ENCODE results near the gene IGF1R.
"Not testable (repeated sequence)": the region's sequence is repeated elsewhere in the genome, so short reads cannot be mapped to it uniquely, and the experiment has no call there.

Gene IGF1R

GRCh38 chr15:98953968-98954367 lies 305.6 kb downstream of the IGF1R start:
- no peak for DNase-seq

- peak; percentile 67 for DNase-seq
Measured at GRCh38 chr15:98954411-98954810, 306.1 kb downstream of the IGF1R start.

- no peak for DNase-seq
Measured at GRCh38 chr15:98955331-98955730, 307.0 kb downstream of the IGF1R start.

GRCh38 chr15:98955961-98956723 lies 307.8 kb downstream of the IGF1R start:
- no peak for DNase-seq

- DNase-seq, result no peak
Measured at GRCh38 chr15:98956796-98957553, 308.6 kb downstream of the IGF1R start.

- DNase-seq, result no peak
Measured at GRCh38 chr15:98957655-98958054, 309.3 kb downstream of the IGF1R start.

DNA sequence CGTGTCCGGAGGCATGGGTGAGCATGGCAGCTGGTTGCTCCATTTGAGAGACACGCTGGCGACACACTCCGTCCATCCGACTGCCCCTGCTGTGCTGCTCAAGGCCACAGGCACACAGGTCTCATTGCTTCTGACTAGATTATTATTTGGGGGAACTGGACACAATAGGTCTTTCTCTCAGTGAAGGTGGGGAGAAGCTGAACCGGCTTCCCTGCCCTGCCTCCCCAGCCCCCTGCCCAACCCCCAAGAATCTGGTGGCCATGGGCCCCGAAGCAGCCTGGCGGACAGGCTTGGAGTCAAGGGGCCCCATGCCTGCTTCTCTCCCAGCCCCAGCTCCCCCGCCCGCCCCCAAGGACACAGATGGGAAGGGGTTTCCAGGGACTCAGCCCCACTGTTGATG lies 309.7 kb downstream of the IGF1R start:
- no peak for DNase-seq

GRCh38 chr15:98958918-98959639 lies 310.7 kb downstream of the IGF1R start:
- no peak for DNase-seq

- no peak for DNase-seq
Measured at GRCh38 chr15:98959640-98960007, 311.3 kb downstream of the IGF1R start.

GRCh38 chr15:98960555-98961050 lies 312.3 kb downstream of the IGF1R start:
- no peak for DNase-seq

GRCh38 chr15:98963444-98963843 lies 315.1 kb downstream of the IGF1R start:
- DNase-seq, result no peak

DNA sequence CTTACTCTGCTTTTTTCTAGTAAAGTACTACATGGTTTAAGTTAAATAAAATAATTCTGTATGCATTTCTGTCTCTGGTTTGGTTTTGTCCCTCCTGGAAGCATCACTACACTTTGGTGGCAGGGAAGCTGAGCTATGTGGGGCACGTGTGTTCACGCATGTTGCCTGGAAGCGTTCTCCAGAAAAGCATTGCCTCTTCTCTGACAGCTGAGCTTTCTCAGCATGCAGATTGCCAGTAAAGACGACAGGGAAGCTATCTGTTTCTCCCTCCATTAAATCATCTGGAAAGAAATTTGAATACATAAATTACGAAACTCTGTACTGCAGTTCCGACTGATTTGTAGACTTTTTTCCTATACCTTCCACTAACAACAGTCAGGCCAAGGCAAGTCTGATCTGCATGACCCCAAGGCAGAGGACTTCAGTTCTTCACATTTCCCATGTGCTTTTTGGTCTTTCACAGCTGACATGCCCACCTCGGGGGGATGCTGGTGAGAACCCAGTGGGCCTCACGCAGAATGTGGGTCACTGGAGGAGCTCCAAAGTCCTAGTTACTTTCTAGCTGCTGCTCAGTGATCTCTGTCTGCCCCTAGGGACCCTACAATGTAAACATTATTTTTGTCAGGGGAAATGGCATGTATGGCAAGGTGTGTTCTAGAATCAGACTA lies 316.3 kb downstream of the IGF1R start:
- DNase-seq, result no peak

- DNase-seq, result not testable (repeated sequence)
Measured at GRCh38 chr15:98965134-98965491, 316.8 kb downstream of the IGF1R start.

- no peak for DNase-seq
Measured at GRCh38 chr15:98965597-98965996, 317.3 kb downstream of the IGF1R start.

GRCh38 chr15:98966091-98966787 lies 317.9 kb downstream of the IGF1R start:
- DNase-seq, result peak; percentile 67

GRCh38 chr15:98967096-98967495 lies 318.8 kb downstream of the IGF1R start:
- DNase-seq, result no peak

DNA sequence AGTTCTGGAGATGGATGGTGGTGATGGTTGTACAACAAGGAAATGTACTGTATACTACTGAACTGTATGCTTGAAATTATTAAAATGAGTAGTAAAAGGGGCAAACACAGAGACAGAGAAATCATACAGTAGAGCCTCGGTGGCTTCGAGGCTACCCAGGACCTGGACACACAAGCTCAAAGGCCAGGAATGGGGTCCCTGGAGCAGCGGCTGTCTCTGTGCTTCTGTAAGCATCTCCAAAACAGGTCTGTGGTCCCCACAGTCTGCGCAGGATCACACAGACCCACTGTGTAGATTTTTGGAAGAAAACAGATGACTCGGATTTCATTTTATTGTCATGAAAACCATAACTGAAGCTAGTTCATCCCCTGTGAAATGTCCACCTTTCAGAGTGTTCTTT lies 319.6 kb downstream of the IGF1R start:
- no peak for DNase-seq

- no peak for DNase-seq
Measured at GRCh38 chr15:98968576-98968975, 320.2 kb downstream of the IGF1R start.

GRCh38 chr15:98969126-98969735 lies 320.9 kb downstream of the IGF1R start:
- DNase-seq, result no peak

DNA sequence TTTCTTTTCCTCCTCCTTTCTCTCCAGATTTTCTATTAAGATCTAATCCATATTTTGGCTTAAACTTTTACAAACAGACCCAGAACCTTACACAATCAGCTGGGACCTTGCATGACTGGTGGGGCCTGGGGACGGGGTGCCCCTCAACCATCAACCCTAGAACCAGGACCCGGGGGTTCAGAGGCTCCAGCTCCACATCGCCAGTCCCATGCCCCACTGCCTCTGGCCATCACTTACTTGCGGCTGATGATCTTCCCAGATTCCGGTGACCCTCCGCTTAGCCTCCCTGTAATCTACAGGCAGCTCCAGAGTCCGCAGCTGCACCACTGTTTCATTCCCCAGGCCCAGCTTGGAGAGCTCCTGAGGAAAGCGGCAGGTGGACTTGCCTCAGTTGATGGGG lies 322.5 kb downstream of the IGF1R start:
- no peak for DNase-seq

- no peak for DNase-seq
Measured at GRCh38 chr15:98976500-98976899, 328.2 kb downstream of the IGF1R start.

- no peak for DNase-seq
Measured at GRCh38 chr15:98977441-98977840, 329.1 kb downstream of the IGF1R start.
